ENCODE results near the gene MACIR.

MACIR gene

DNA sequence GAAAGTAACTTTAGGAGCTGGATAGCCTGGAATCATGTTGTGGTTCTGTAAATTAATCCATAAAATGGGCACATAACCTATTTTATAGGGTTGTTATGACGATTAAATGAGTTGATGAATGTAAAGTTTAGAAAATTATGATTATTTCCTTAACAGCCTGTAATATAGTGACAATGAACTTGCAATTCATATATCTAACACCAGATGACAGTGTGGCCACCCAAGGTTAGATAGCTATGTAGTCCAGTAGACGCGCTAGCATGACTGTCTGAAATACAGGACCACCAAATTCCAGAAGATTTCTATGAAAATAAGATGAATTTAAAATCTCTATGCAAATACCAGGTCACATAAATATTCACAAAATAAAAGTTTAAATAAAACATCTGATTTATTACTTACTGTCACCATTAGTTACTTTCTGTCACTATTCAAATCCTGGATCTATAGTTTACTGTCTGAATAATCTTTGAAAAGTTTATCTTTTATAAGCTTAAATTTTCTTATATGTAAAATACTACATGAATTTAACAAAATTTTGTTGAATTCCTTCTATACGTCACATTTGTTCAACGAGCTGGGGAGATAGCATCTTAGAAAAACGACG, 26.1 kb upstream of the MACIR start:
- no peak overlapping the region for H3K4me3 Mint-ChIP-seq
- DNase-seq (ENCODE audit: low spot score in 2 of 2), result no peak

DNA sequence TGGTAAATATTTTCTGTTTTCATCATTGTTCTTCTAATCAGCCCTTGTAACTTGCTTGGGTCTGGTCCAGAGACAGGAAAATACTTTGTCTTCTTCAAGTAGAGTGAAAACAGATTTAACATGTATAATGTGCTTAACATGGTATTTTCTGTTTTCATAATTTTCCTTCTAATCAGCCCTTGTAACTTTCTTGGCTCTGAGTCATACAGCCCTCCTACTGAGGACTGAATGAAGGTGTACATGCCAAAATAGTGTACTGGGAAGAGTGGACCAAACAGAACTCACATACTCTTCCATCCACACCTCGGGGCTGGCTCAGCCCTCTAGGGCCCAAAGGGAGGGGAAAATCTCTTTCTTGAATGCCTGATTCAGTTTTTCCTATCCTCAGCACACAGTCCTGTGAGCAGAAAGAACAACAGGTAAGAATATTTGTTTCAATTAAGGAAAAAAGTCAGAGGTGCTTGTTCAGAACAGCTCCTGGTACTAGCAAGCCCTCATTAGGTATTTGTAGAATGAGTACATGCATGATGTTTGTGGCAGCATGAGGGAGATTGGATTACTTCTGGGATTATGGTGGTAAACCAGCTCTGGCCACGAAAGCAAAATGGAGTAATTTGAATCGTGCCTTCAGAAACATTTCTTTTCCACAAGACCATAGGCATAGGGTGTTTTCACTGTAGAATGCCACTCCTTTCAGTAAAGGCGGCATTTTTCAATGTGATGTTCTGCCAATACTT, 24.2 kb upstream of the MACIR start:
- no peak for ATAC-seq
- H3K36me3 Mint-ChIP-seq, result no peaks in the 10 kb centered on the region
- no peak for DNase-seq (ENCODE audit: low spot score in 2 of 2)
- H3K4me1 Mint-ChIP-seq, result no peaks in the 10 kb centered on the region
- H3K4me3 Mint-ChIP-seq, result no peak overlapping the region
- no peak overlapping the region for H3K27ac Mint-ChIP-seq
- H3K9me3 Mint-ChIP-seq, result peaks cover 3% of the 10 kb centered on the region

More for the DNA sequence above, 26.1 kb upstream of the MACIR start:
- Mint-ChIP-seq H3K4me1 (no peaks in the 10 kb centered on the region), H3K9me3 (no peaks in the 10 kb centered on the region), H3K36me3 (no peaks in the 10 kb centered on the region), H3K27ac (no peak overlapping the region)
- peak; percentile 73 for ATAC-seq

DNA sequence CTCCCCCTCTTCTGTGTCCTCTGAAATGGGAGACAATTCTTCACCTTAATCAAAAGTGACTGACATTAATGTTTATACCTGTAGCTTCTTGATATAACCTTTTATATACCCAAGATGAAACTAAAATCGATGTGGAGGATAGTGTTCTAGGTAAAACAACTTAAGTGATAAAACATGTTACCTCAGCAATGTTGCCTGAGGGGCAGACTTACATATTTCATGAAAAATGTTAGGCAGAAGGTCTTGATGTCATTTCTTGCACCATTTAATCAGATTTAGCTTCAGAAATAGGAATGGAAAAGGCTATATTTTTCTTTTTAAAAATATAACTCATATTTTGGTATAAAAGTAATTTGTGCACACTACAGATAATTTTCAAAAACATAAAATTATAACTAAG, 22.7 kb upstream of the MACIR start:
- Mint-ChIP-seq H3K27ac (no peak overlapping the region), H3K4me1 (no peaks in the 10 kb centered on the region), H3K9me3 (peaks cover 6% of the 10 kb centered on the region), H3K4me3 (no peak overlapping the region), H3K36me3 (no peaks in the 10 kb centered on the region)
- ATAC-seq (no peak), DNase-seq (ENCODE audit: low spot score in 2 of 2) (no peak)

DNA sequence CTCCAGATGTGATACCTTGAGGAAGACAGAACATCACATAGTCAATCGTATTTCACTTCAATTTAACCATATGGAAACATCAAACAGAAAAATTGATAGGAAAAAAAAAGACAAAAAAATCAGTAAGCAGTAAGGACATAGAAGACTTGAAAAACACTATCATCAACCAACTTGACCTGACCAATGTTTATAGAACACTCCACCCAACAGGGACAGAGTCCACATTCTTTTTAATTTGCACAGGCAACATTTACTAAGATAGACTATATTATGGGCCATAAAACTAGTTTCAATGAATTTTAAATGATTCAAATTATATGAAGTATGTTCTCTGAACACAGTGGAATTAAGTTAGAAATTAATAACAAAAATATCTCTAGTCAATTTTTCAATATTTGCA, 20.8 kb upstream of the MACIR start:
- no peaks in the 10 kb centered on the region for H3K4me1 Mint-ChIP-seq
- H3K36me3 Mint-ChIP-seq, result no peaks in the 10 kb centered on the region
- H3K9me3 Mint-ChIP-seq, result peaks cover 6% of the 10 kb centered on the region
- ATAC-seq (no peak), DNase-seq (ENCODE audit: low spot score in 2 of 2) (no peak)
- H3K27ac Mint-ChIP-seq, result no peak overlapping the region
- H3K4me3 Mint-ChIP-seq, result no peak overlapping the region

DNA sequence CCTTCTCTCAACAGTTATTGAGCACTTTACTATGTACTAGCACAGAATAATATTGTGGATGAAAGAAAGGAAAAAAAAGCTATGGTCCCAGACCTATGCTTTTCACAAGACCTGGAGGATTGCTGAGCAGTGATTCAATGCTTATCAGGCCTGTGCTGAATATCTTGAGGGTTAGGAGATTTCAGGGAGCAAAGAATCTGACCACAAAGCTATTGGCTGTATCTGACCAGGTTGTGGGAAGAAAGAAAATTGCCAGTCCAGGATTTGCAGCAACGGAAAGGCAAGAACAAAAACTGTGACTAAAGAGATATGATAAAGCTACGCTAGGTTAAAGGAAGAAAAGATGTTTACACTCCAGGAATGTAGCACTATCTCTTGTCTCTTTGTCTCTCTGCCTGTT, 14.9 kb upstream of the MACIR start:
- no peak for DNase-seq (ENCODE audit: low spot score in 2 of 2)
- Mint-ChIP-seq H3K36me3 (no peaks in the 10 kb centered on the region), H3K4me3 (no peak overlapping the region), H3K27ac (no peak overlapping the region), H3K9me3 (peaks cover 6% of the 10 kb centered on the region), H3K4me1 (peaks cover 8% of the 10 kb centered on the region)
- ATAC-seq, result no peak

DNA sequence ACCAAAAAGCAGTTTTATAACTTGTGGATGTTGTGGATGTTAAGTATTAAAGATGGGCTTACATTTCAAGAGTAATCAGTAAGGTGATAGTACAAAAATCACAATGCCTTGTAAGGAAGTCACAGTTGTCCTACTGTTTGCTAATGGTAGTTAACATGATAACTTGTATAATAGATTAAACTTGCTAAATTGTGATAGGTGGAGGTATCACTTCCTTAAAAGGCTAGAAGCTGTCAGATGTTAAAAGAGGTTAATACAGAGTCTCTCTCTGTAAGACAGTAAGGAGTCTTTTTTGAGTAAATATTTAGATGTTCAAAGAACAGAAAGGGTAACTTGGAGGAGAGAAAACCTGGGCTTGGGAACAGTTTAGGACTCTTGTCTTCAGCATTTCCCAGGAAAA, 14.2 kb upstream of the MACIR start:
- Mint-ChIP-seq H3K4me3 (no peak overlapping the region), H3K9me3 (peaks cover 3% of the 10 kb centered on the region), H3K4me1 (peaks cover 8% of the 10 kb centered on the region), H3K36me3 (no peaks in the 10 kb centered on the region), H3K27ac (no peak overlapping the region)
- DNase-seq (ENCODE audit: low spot score in 2 of 2) (no peak), ATAC-seq (no peak)

DNA sequence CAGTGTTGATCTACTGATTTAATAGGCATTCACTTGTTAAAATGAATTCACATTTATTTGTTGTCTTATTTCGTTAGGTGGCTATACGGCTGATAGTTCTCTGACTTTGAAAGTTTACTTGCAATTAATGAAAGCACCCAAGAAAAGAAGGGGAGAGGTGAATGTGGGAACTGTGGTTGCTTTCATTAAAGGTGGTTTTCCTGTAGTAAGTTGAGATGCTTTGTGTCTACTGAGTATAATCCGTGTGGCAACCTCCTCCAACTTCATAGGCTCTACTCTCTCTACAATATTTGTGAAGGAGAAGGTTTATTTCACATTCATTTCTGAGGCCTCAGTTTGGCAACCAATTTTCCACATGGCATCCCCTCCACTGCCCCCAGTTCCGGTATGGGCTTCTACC, 12.8 kb upstream of the MACIR start:
- DNase-seq (ENCODE audit: low spot score in 2 of 2) (no peak), ATAC-seq (no peak)
- Mint-ChIP-seq H3K36me3 (no peaks in the 10 kb centered on the region), H3K27ac (no peak overlapping the region), H3K4me3 (no peak overlapping the region), H3K4me1 (peaks cover 8% of the 10 kb centered on the region), H3K9me3 (no peaks in the 10 kb centered on the region)

DNA sequence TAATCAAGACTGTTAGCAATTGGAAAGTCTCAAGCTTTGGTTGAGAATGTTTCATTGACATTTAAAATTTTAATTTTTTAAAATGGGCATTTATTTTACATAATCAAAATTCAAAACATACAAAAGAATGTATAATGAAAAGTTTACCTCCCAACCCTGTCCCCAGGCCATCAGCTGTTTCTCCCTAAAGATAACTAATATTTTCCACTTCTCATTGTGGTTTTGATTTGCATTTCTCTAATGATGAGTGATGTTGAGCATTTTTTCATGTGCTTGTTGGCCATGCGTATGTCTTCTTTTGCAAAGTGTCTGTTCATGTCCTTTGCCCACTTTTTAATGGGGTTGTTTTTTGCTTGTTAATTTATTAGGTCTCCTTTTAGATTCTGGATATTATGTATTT, 11.4 kb upstream of the MACIR start:
- Mint-ChIP-seq H3K27ac (no peak overlapping the region), H3K4me3 (no peak overlapping the region), H3K4me1 (peaks cover 8% of the 10 kb centered on the region), H3K36me3 (no peaks in the 10 kb centered on the region), H3K9me3 (no peaks in the 10 kb centered on the region)
- DNase-seq (ENCODE audit: low spot score in 2 of 2), result no peak
- ATAC-seq, result no peak

DNA sequence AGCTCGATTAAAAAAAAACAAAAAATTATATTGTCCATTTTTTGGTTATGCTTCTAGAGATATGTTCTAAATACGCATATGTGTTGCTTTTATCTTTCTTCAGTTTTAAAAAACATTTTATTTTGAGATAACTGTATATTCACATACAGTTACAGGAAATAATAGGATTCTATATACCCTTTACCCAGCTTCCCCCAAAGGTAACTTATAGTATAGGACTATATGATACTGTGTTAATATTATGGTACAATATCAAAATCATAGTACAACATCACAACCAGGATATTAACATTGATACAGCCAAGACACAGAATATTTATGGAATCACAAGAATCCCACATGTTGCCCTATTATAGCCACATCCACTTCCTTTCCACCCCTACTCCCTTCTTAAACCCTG, 9.5 kb upstream of the MACIR start:
- Mint-ChIP-seq H3K27ac (no peak overlapping the region), H3K9me3 (no peaks in the 10 kb centered on the region), H3K36me3 (no peaks in the 10 kb centered on the region), H3K4me1 (peaks cover 8% of the 10 kb centered on the region), H3K4me3 (no peak overlapping the region)
- DNase-seq (ENCODE audit: low spot score in 2 of 2), result no peak
- no peak for ATAC-seq

DNA sequence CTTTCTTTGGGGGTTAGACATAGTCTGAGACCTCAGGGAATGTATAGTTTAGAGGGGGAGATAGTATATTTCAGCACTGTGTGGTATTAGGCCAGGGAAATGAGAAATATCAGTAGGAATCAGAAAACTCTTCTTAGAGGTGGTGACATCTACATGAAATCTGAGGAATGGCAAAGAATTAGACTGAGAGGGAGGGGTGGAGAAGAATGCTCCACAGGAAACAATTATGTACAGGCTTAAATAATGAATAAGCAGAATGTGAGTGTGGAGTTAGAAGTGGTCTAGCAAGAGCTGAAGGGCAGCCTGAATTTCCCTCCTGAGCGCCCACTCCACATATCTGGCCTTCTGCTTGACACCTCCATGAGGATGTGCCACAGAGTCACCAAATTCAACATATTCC, 3.6 kb upstream of the MACIR start:
- DNase-seq (ENCODE audit: low spot score in 2 of 2) (no peak), ATAC-seq (no peak)
- Mint-ChIP-seq H3K36me3 (peaks cover 4% of the 10 kb centered on the region), H3K27ac (no peak overlapping the region), H3K4me1 (peaks cover 6% of the 10 kb centered on the region), H3K4me3 (no peak overlapping the region), H3K9me3 (no peaks in the 10 kb centered on the region)

DNA sequence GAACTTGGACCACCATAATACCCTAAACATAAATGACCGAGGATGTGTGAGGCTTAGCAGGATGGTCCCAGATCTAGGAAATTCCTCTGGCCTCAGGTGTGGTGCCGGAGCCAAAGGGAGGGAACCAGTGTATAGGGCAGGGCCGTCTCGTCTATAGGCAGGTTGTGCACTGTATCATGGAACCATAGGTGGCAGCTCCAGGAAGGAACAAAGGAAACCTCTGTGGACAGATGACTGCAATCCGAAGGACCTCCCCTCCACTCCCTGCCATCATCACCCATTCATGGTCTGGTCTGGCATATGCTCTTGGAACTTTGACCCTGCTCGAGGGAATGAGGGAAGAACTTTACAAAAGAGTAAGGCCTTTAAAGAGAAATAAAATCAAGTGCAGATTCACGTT, 2.9 kb upstream of the MACIR start:
- Mint-ChIP-seq H3K9me3 (no peaks in the 10 kb centered on the region), H3K4me3 (no peak overlapping the region), H3K27ac (no peak overlapping the region), H3K36me3 (peaks cover 7% of the 10 kb centered on the region), H3K4me1 (peaks cover 10% of the 10 kb centered on the region)
- DNase-seq (ENCODE audit: low spot score in 2 of 2) (no peak), ATAC-seq (no peak)

DNA sequence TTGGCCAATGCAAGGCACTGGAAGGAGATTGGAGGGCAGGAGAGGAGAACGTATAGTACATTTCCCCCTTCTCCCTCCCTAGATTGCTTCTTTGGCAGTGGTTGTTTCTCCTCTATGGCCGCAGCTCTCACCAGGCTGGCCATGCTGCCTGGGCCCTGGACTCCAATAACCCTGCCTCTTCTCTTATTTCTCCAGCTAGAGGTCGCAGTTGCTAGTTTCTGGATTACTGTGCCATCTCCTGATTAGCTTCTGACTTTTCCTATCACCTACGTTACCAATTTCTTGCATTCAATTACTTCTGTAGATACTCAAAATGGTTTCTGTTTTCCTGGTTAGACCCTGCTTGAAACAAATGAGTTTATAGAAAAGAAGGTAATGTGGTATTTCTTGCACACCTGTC, 2.4 kb upstream of the MACIR start:
- DNase-seq (ENCODE audit: low spot score in 2 of 2) (no peak), ATAC-seq (no peak)
- peaks cover 7% of the 10 kb centered on the region for H3K36me3 Mint-ChIP-seq
- no peaks in the 10 kb centered on the region for H3K9me3 Mint-ChIP-seq
- H3K4me3 Mint-ChIP-seq, result no peak overlapping the region
- H3K27ac Mint-ChIP-seq, result no peak overlapping the region
- peaks cover 15% of the 10 kb centered on the region for H3K4me1 Mint-ChIP-seq

DNA sequence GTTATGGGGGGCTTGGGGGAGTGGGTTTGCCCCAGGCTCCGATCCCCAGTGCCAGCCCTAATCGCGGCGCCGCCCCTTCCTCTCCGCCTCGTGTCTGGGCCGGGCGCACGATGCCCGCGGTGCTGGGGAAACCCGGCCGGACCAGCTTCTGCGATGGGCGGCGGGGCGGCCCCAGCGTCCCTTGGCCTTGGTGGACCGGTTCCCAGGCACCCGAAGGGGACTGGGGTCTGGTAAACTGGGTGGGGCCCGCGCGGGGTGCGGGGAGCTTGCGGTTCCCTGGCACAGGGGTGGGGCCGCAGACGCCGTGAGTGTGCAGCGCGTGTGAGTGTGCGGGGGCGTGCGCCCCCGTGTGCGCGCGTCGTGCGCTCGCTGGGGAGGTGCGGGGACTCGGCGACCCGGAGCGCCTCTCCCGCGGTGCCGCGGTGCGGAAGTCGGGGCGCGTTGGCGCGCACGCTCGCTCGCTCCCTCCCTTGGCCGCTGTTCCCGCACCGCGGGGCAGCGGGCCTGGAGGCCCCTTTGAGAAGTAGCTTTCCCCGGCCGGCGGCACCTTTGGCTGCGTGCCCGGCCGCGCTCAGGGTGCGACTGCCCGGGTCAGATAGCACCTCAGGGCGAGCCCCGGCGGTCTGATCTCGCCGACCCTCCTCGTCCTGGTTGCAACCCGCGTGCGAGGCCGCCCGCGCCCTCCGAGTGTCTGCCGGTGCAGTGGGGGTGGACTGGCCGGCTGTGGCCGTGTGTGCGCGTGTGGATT, 568 bp downstream of the MACIR start:
- H3K36me3 Mint-ChIP-seq, result peaks cover 7% of the 10 kb centered on the region
- peaks cover 35% of the 10 kb centered on the region for H3K4me1 Mint-ChIP-seq
- no peaks in the 10 kb centered on the region for H3K9me3 Mint-ChIP-seq
- peak overlapping the region; percentile 86 for H3K4me3 Mint-ChIP-seq
- peak; percentile 69 to 86 for DNase-seq (ENCODE audit: low spot score in 2 of 2)
- H3K27ac Mint-ChIP-seq, result peak overlapping the region; percentile 86
- ATAC-seq, result peak; percentile 67

DNA sequence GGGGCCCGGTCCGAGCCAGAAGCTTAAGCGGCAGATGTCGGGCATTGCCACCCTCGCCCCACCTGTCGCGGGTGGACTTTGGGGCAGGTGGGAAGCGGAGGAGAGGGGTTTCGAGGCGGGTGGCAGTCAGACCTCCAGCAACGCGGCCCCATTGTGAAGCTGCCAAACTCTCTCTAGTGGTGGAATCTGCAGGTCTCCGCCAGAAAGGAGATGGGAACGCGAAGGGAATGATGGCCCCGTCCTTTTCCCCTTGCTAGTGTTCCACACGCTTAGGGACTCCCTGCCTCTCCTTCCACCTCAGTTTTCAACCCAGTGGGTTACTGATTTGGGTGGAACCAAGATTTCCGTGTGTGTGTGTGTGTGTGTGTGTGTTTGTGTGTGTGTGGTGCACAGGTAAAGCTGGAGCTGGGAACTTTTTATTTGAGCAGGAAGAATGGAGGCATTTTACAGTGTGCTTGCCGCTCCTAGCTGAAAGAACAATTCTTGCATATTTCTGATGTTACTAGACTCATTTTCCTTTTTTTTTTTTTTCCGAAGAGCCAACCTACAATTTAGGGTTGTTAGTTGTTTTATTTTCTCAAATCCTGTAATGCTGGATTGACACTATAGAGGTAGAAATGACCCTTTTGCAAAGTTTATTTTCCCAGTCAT, 1.3 kb downstream of the MACIR start:
- Mint-ChIP-seq H3K4me1 (peaks cover 35% of the 10 kb centered on the region), H3K9me3 (no peaks in the 10 kb centered on the region), H3K27ac (peak overlapping the region; percentile 86), H3K36me3 (peaks cover 7% of the 10 kb centered on the region), H3K4me3 (peak overlapping the region; percentile 86)
- DNase-seq (ENCODE audit: low spot score in 2 of 2) (no peak), ATAC-seq (no peak)

DNA sequence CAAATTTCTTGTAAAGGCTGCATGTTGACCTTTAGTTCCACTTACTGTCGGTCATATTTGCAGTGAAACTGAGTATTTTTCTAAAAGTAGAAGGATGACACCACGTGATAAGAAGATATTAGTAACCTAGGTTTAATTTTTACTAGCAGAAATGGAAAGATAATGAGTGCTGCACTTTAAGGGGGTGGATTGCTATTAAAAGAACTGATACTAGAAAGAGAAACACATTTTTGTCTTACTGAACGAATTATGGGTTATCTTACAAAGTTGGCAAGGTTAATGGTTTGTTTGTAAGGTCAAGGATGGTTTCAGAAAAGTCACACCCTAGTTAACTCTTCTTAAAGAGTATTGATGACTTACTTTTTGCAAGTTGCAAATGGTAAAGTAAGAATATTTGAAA, 2.4 kb downstream of the MACIR start:
- Mint-ChIP-seq H3K9me3 (no peaks in the 10 kb centered on the region), H3K27ac (no peak overlapping the region), H3K4me3 (peak overlapping the region; percentile 86), H3K36me3 (peaks cover 7% of the 10 kb centered on the region), H3K4me1 (peaks cover 35% of the 10 kb centered on the region)
- ATAC-seq (no peak), DNase-seq (ENCODE audit: low spot score in 2 of 2) (no peak)

Measured in stimulated activated effector memory CD8-positive, alpha-beta T cell treated with anti-CD3 and anti-CD28 coated beads, Interleukin-12 subunit alpha, Interleukin-12 subunit beta, amount 100 ng/mL, for 72 hours (primary cell).